Mammary epithelial cell (primary cell): ENCODE data around the gene SPTLC2.

Experiments used
- CTCF ChIP-seq, 2 donors: IDR thresholded peaks in 1 of 2; conservative IDR thresholded peaks in 1 of 2; 2 replicates each; pipeline ENCODE4 v1.5.1; 2011 to 2012; ENCODE audit warnings: inconsistent platforms in 2 of 2, low read length in 2 of 2, mild to moderate bottlenecking in 2 of 2, control low read depth in 1 of 2, low read depth in 1 of 2; ENCODE audit not compliant: insufficient read depth in 1 of 2; ENCODE audit errors: extremely low read depth in 1 of 2
- EZH2 ChIP-seq: IDR thresholded peaks from 2 replicates; pipeline ENCODE4 v1.6.1; 2012; ENCODE audit warnings: low read length, inconsistent platforms, borderline replicate concordance

GRCh38 chr14:77508876-77509275, 107.6 kb downstream of the SPTLC2 start:
- TF ChIP-seq CTCF (conservative IDR thresholded peaks at IDR 0.05 in 1 of 2, IDR thresholded peaks at IDR 0.05 in 1 of 2; ENCODE audit: extremely low read depth in 1 of 2, insufficient read depth in 1 of 2, low read depth in 1 of 2, low read length in 2 of 2) (no peak), EZH2 (no peak)
